Caco-2 (cell line): ENCODE data around the gene PCDH19. TPM values are rescaled to one million over a fixed set of nuclear protein-coding genes. Genes with fewer than 3 reads are reported as not detected.

Source experiments
- BruUV-seq: library from RNA; stranded (reverse); fragments of 400-500 nt; replicated peaks from 2 replicates; lab custom pipeline; 2021; lab: Mats Ljungman, UMichigan
- CTCF ChIA-PET: fragments of 300-600 bp; sonication (Branson Sonifier 250); formaldehyde crosslinking; loops from one replicate; lab custom pipeline; 2022; ENCODE audit warnings: antibody characterized with exemption; lab: Charles Lee
- POLR2A ChIA-PET: fragments of 300-600 bp; sonication (Branson Sonifier 250); formaldehyde crosslinking; loops from one replicate; lab custom pipeline; 2022; ENCODE audit warnings: antibody characterized with exemption; lab: Charles Lee
- DNase-seq, 2 experiments: peaks; one replicate each; pipeline versions ENCODE4 v3.0.0 to v3.0.0-alpha.2; 2020 to 2022
- H3K27me3 ChIP-seq: replicated peaks from 2 replicates; pipeline ENCODE4 v1.6.0; 2011; ENCODE audit warnings: low read length; ENCODE audit not compliant: control insufficient read depth, insufficient read depth
- H3K36me3 ChIP-seq: 2 replicates; pipeline ENCODE4 v1.5.1; 2011; ENCODE audit warnings: low read length; ENCODE audit not compliant: control insufficient read depth, insufficient read depth
- H3K4me1 ChIP-seq: fragments of 250-450 bp; sonication (Bioruptor Pico); 2 replicates; pipeline ENCODE4 v1.5.1; 2020; ENCODE audit warnings: mild to moderate bottlenecking
- H3K4me3 ChIP-seq: 2 replicates; pipeline ENCODE4 v1.5.1; 2011; ENCODE audit warnings: low read depth, mild to moderate bottlenecking, control low read depth, low read length
- H3K9me3 ChIP-seq: fragments of 250-450 bp; sonication (Bioruptor Pico); 2 replicates; pipeline ENCODE4 v1.5.1; 2020; ENCODE audit warnings: mild to moderate bottlenecking, moderate library complexity
- H3K27ac Mint-ChIP-seq: one replicate; pipeline ENCODE4 v1.8.0; 2022; ENCODE audit warnings: mixed read lengths; ENCODE audit not compliant: unreplicated experiment
- H3K27me3 Mint-ChIP-seq: one replicate; pipeline ENCODE4 v1.8.0; 2022; ENCODE audit warnings: mixed read lengths; ENCODE audit not compliant: insufficient read depth, unreplicated experiment
- H3K36me3 Mint-ChIP-seq: one replicate; pipeline ENCODE4 v1.8.0; 2022; ENCODE audit warnings: mild to moderate bottlenecking, mixed read lengths; ENCODE audit not compliant: insufficient read depth, unreplicated experiment
- H3K4me1 Mint-ChIP-seq: one replicate; pipeline ENCODE4 v1.8.0; 2022; ENCODE audit warnings: low read depth, mixed read lengths; ENCODE audit not compliant: unreplicated experiment
- H3K4me3 Mint-ChIP-seq: one replicate; pipeline ENCODE4 v1.8.0; 2022; ENCODE audit warnings: mild to moderate bottlenecking, moderate library complexity, mixed read lengths; ENCODE audit not compliant: unreplicated experiment
- H3K9me3 Mint-ChIP-seq: one replicate; pipeline ENCODE4 v1.8.0; 2022; ENCODE audit warnings: mixed read lengths; ENCODE audit not compliant: unreplicated experiment
- CTCF ChIP-seq, 2 experiments: fragments of 200-600 bp in 1 of 2; IDR thresholded peaks; 1 replicate in 1 of 2; 2 replicates in 1 of 2; pipeline versions ENCODE4 v1.5.1 to v1.8.0; 2011 to 2022; ENCODE audit warnings: antibody characterized with exemption in 1 of 2, control low read depth in 1 of 2, inconsistent platforms in 1 of 2, low read depth in 1 of 2, low read length in 1 of 2, mild to moderate bottlenecking in 1 of 2, moderate library complexity in 1 of 2; ENCODE audit not compliant: insufficient read depth in 1 of 2, severe bottlenecking in 1 of 2, unreplicated experiment in 1 of 2
- intact Hi-C: fragments of 100-400 bp; cut with micrococcal nuclease; formaldehyde crosslinking; loops from one replicate; pipeline ENCODE4 v1.10.0; 2022; ENCODE audit not compliant: unreplicated experiment
- total RNA-seq: library from RNA; stranded (reverse); gene quantifications from 2 replicates; pipeline ENCODE4 v1.2.3, GENCODE V29; 2022

The PCDH19 gene
- total RNA-seq, 1 experiment from 2014 or later: 0.11 TPM

- intact Hi-C loops: no loop called here
- Histone ChIP-seq H3K4me3 (no peak overlapping the region), H3K4me1 (no peaks in the 10 kb centered on the region), H3K27me3 (no peaks in the 10 kb centered on the region), H3K9me3 (no peaks in the 10 kb centered on the region), H3K36me3 (no peaks in the 10 kb centered on the region)
- H3K4me3 Mint-ChIP-seq: no peak overlapping the region
- peaks cover 3% of the 10 kb centered on the region for H3K27me3 Mint-ChIP-seq
- CTCF ChIA-PET: no interaction called here
- no peaks in the 10 kb centered on the region for H3K9me3 Mint-ChIP-seq
- no peak overlapping the region for H3K27ac Mint-ChIP-seq
- no TSS peak for BruUV-seq
- H3K36me3 Mint-ChIP-seq: no peaks in the 10 kb centered on the region
- POLR2A ChIA-PET: no interaction called here
- H3K4me1 Mint-ChIP-seq: no peaks in the 10 kb centered on the region
- TF ChIP-seq CTCF (IDR thresholded peaks at IDR 0.05; ENCODE audit: insufficient read depth in 1 of 2, low read depth in 1 of 2, low read length in 1 of 2, severe bottlenecking in 1 of 2, unreplicated experiment in 1 of 2): no peak
- DNase-seq: no peak
Measured at GRCh38 chrX:100247826-100248225, 162.2 kb downstream of the PCDH19 start.

GRCh38 chrX:100244681-100245080, 165.4 kb downstream of the PCDH19 start:
- no peak for TF ChIP-seq CTCF (IDR thresholded peaks at IDR 0.05; ENCODE audit: insufficient read depth in 1 of 2, low read depth in 1 of 2, low read length in 1 of 2, severe bottlenecking in 1 of 2, unreplicated experiment in 1 of 2)
- no TSS peak for BruUV-seq
- no peak overlapping the region for H3K27ac Mint-ChIP-seq
- H3K9me3 ChIP-seq: no peaks in the 10 kb centered on the region
- DNase-seq: no peak
- H3K27me3 Mint-ChIP-seq: peaks cover 3% of the 10 kb centered on the region
- ChIA-PET CTCF (no interaction called here), POLR2A (no interaction called here)
- no peak overlapping the region for H3K4me3 Mint-ChIP-seq
- no peaks in the 10 kb centered on the region for H3K36me3 ChIP-seq
- no peaks in the 10 kb centered on the region for H3K27me3 ChIP-seq
- no peaks in the 10 kb centered on the region for H3K4me1 Mint-ChIP-seq
- no peaks in the 10 kb centered on the region for H3K9me3 Mint-ChIP-seq
- intact Hi-C loops: no loop called here
- H3K36me3 Mint-ChIP-seq: no peaks in the 10 kb centered on the region
- no peak overlapping the region for H3K4me3 ChIP-seq
- H3K4me1 ChIP-seq: no peaks in the 10 kb centered on the region

Other genes starting within 250 kb of the PCDH19 start
- gene TNMD, start 174.7 kb upstream of the PCDH19 start, total RNA-seq: not detected in 2 replicates
- 135 and 137 TPM in 2 replicates for gene TSPAN6, start 226.5 kb upstream of the PCDH19 start, total RNA-seq
- 3.6 and 5.3 TPM in 2 replicates for gene SRPX2, start 233.9 kb upstream of the PCDH19 start, total RNA-seq